Heart left ventricle (tissue), 13 donors: Measurements from ENCODE around the gene TAPT1.

Experiments used
- CTCF ChIP-seq, 12 donors: fragments of 200-600 bp; sonication (generic) in 4 of 12; IDR thresholded peaks; one replicate each; pipeline versions ENCODE4 v1.5.0 to v1.8.0; 2018 to 2022; ENCODE audit warnings: antibody characterized with exemption in 12 of 12, mild to moderate bottlenecking in 5 of 12
- POLR2A ChIP-seq, 2 donors: fragments of 450-650 bp; IDR thresholded peaks; one replicate each; pipeline ENCODE4 v1.6.1; 2017; ENCODE audit warnings: antibody characterized with exemption in 2 of 2, mild to moderate bottlenecking in 2 of 2, moderate library complexity in 2 of 2
- donor health status: ischemic (EF 13 %, LVEDD 7.1; RV severe dilation, severe dysfunction).
- donor health status: DM: no; HTN: yes; CAD: no.
- donor health status: DM: no; HTN: no; CAD: no.
- donor health status: ischemic (EF 25% LVEDD 6.9; RV normal size, moderate dysfunction).
- donor health status: ischemic (EF 25% LVEDD 5.7; RV mildly dilated, moderate dysfunction).
- donor health status: ischemic (EF 35%, LVEDD 5.7; RV mildly dilated, moderate dysfunction).
- donor health status: nonischemic (EF 11% LVEDD 7.7; RV severe dilation, severe dysfunction).
- donor health status: DM: yes; HTN: yes; CAD: no.
- donor health status: PGD.
- donor health status: ischemic (EF 29% LVEDD 5.4; RV normal size, mild dysfunction).
- donor health status: nonischemic (EF 23%, LVEDD 6.1; RV moderate dilation, normal function).

- TF ChIP-seq CTCF (IDR thresholded peaks at IDR 0.05) = no peak
- TF ChIP-seq POLR2A (IDR thresholded peaks at IDR 0.05) = no peak
Observed at GRCh38 chr4:16168710-16169388, 57.4 kb downstream of the TAPT1 start.
